SK-N-SH treated with all-trans-retinoic acid at 6 μM for 48 hours (cell line): ENCODE results near the gene CCM2.
A peak's percentile ranks its signal among the peaks of the same experiment; 100 is the strongest.

Experiments used
- ATAC-seq: fragments of 200-7000 bp; cut with Tn5 transposase; 3 replicates; pipeline ENCODE4 v1.9.1; 2020; ENCODE audit warnings: mild to moderate bottlenecking, moderate library complexity
- ARNTL ChIP-seq: fragments of 450-650 bp; formaldehyde crosslinking; IDR thresholded peaks from 2 replicates; pipeline ENCODE4 v1.5.0; 2020; ENCODE audit warnings: low read depth, mild to moderate bottlenecking, moderate library complexity, borderline replicate concordance
- BACH2 ChIP-seq: fragments of 250-450 bp; sonication (Bioruptor Pico); IDR thresholded peaks from 2 replicates; pipeline ENCODE4 v1.9.0; 2021; ENCODE audit warnings: mild to moderate bottlenecking, borderline replicate concordance
- ESRRG ChIP-seq: fragments of 250-450 bp; sonication (Bioruptor Pico); IDR thresholded peaks from 2 replicates; pipeline ENCODE4 v1.6.1; 2021; ENCODE audit warnings: mild to moderate bottlenecking
- GLIS3 ChIP-seq: fragments of 250-450 bp; sonication (Bioruptor Pico); IDR thresholded peaks from 2 replicates; pipeline ENCODE4 v1.5.0; 2020; ENCODE audit warnings: mild to moderate bottlenecking, moderate library complexity
- ISL1 ChIP-seq: fragments of 250-450 bp; sonication (Bioruptor Pico); IDR thresholded peaks from 2 replicates; pipeline ENCODE4 v2.1.2; 2022; ENCODE audit warnings: mild to moderate bottlenecking, moderate library complexity
- OSR1 ChIP-seq: fragments of 250-450 bp; sonication (Bioruptor Pico); IDR thresholded peaks from 2 replicates; pipeline ENCODE4 v1.8.0; 2022; ENCODE audit warnings: moderate library complexity, mild to moderate bottlenecking, inconsistent platforms
- PPARA ChIP-seq: fragments of 250-450 bp; sonication (Bioruptor Pico); IDR thresholded peaks from 2 replicates; pipeline ENCODE4 v1.5.0; 2020; ENCODE audit warnings: mild to moderate bottlenecking, borderline replicate concordance
- TCF4 ChIP-seq: fragments of 250-450 bp; sonication (Bioruptor Pico); IDR thresholded peaks from 2 replicates; pipeline ENCODE4 v1.8.0; 2021; ENCODE audit warnings: mild to moderate bottlenecking, moderate library complexity, borderline replicate concordance
- ZC3H10 ChIP-seq: fragments of 250-450 bp; sonication (Bioruptor Pico); IDR thresholded peaks from 2 replicates; pipeline ENCODE4 v1.5.1; 2021; ENCODE audit warnings: mild to moderate bottlenecking, moderate library complexity
- ZFP3 ChIP-seq: fragments of 250-450 bp; sonication (Bioruptor Pico); IDR thresholded peaks from 2 replicates; pipeline ENCODE4 v1.5.0; 2020; ENCODE audit warnings: mild to moderate bottlenecking, moderate library complexity
- ZFP30 ChIP-seq: fragments of 450-650 bp; formaldehyde crosslinking; IDR thresholded peaks from 2 replicates; pipeline ENCODE4 v1.5.0; 2022; ENCODE audit warnings: mild to moderate bottlenecking, moderate library complexity
- ZNF70 ChIP-seq: fragments of 450-650 bp; formaldehyde crosslinking; IDR thresholded peaks from 2 replicates; pipeline ENCODE4 v1.5.0; 2020; ENCODE audit warnings: mild to moderate bottlenecking, moderate library complexity
- TF ChIP-seq, protein P1 (sequence below): fragments of 250-450 bp; sonication (Bioruptor Pico); IDR thresholded peaks from 2 replicates; pipeline ENCODE4 v1.8.0; 2021; ENCODE audit warnings: low read depth, mild to moderate bottlenecking, moderate library complexity, borderline replicate concordance
- TF ChIP-seq, protein P2 (sequence below): fragments of 250-450 bp; sonication (Bioruptor Pico); IDR thresholded peaks from 2 replicates; pipeline ENCODE4 v1.8.0; 2020; ENCODE audit warnings: mild to moderate bottlenecking, moderate library complexity, borderline replicate concordance
- TF ChIP-seq, protein P3 (sequence below): fragments of 250-450 bp; sonication (Bioruptor Pico); IDR thresholded peaks from 2 replicates; pipeline ENCODE4 v1.5.1; 2021; ENCODE audit warnings: mild to moderate bottlenecking, moderate library complexity
- TF ChIP-seq, protein P4 (sequence below): fragments of 250-450 bp; sonication (Bioruptor Pico); IDR thresholded peaks from 2 replicates; pipeline ENCODE4 v1.5.1; 2020; ENCODE audit warnings: low read depth, mild to moderate bottlenecking, moderate library complexity

Gene CCM2

DNA sequence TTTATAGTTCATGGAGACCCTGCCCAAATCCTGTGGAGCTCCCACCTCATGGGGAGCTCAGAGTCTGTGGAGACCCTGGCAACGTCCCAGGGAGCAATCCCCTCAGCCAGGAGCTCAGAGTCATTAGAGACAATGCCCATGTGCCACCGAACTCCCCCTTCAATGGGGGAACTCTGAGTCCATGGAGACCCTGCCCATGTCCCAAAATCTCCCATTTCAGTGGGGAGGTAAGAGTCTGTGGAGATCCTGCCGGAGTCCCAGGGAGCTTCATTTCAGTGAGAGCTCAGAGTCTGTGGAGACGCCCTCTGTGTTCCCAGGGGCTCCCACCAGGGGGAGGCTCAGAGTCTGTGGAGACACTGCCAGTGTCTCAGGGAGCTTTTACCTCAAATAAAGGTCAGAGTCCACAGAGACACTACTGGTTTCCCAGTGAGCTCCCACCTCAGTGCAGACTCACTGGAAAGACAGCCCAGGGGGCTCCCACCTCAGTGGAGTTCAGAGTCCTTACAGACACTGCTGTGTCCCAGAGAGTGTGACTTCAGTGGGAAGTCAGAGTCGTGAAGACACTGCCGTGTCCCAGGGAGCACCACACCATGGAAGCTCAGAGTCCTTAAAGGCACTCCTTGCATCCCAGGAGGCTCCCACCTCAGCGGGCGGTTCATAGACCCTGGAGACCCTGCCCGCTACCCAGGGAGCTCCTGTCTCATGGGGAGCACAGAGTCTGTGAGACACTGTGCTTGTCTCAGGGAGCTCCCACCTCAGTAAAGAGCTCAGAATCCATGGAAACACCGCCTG, 26.2 kb upstream of the CCM2 start:
- ATAC-seq: peak; percentile 85

DNA sequence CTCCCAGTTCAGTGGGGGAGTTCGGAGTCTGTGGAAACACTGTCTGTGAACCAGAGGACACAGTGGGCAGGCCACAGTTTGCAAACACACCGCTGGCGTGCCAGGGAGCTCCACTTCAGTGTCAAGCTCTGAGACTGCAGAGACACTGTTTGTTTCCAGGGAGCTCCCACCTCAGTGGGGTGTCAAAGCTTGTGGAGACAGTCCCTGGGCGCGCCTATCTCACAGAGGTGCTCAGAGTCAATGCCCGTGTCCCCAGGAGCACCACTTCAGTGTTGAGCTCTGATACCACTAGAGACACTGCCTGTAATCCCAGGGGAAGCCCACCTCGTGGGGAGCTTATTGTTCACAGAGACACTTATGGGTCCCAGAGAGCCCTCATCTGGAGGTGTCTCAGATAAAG, 25.5 kb upstream of the CCM2 start:
- ATAC-seq: no peak
- TF ChIP-seq ARNTL (CRISPR knock-in tag) (no peak), ZFP3 (CRISPR knock-in tag) (no peak), ZFP30 (CRISPR knock-in tag) (no peak)
- TF ChIP-seq, protein P1, sequence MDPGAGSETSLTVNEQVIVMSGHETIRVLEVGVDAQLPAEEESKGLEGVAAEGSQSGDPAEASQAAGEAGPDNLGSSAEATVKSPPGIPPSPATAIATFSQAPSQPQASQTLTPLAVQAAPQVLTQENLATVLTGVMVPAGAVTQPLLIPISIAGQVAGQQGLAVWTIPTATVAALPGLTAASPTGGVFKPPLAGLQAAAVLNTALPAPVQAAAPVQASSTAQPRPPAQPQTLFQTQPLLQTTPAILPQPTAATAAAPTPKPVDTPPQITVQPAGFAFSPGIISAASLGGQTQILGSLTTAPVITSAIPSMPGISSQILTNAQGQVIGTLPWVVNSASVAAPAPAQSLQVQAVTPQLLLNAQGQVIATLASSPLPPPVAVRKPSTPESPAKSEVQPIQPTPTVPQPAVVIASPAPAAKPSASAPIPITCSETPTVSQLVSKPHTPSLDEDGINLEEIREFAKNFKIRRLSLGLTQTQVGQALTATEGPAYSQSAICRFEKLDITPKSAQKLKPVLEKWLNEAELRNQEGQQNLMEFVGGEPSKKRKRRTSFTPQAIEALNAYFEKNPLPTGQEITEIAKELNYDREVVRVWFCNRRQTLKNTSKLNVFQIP (CRISPR knock-in tag): no peak

More for the DNA sequence above, 26.2 kb upstream of the CCM2 start:
- no peak for TF ChIP-seq ZC3H10 (CRISPR knock-in tag)
- TF ChIP-seq, protein P2, sequence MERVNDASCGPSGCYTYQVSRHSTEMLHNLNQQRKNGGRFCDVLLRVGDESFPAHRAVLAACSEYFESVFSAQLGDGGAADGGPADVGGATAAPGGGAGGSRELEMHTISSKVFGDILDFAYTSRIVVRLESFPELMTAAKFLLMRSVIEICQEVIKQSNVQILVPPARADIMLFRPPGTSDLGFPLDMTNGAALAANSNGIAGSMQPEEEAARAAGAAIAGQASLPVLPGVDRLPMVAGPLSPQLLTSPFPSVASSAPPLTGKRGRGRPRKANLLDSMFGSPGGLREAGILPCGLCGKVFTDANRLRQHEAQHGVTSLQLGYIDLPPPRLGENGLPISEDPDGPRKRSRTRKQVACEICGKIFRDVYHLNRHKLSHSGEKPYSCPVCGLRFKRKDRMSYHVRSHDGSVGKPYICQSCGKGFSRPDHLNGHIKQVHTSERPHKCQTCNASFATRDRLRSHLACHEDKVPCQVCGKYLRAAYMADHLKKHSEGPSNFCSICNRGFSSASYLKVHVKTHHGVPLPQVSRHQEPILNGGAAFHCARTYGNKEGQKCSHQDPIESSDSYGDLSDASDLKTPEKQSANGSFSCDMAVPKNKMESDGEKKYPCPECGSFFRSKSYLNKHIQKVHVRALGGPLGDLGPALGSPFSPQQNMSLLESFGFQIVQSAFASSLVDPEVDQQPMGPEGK (CRISPR knock-in tag): no peak
- TF ChIP-seq PPARA (CRISPR knock-in tag): no peak
- no peak for TF ChIP-seq GLIS3 (CRISPR knock-in tag)
- TF ChIP-seq, protein P1 (CRISPR knock-in tag): no peak
- TF ChIP-seq ZFP3 (CRISPR knock-in tag): no peak
- no peak for TF ChIP-seq ISL1
- TF ChIP-seq ESRRG: no peak
- no peak for TF ChIP-seq TCF4
- TF ChIP-seq, protein P3, sequence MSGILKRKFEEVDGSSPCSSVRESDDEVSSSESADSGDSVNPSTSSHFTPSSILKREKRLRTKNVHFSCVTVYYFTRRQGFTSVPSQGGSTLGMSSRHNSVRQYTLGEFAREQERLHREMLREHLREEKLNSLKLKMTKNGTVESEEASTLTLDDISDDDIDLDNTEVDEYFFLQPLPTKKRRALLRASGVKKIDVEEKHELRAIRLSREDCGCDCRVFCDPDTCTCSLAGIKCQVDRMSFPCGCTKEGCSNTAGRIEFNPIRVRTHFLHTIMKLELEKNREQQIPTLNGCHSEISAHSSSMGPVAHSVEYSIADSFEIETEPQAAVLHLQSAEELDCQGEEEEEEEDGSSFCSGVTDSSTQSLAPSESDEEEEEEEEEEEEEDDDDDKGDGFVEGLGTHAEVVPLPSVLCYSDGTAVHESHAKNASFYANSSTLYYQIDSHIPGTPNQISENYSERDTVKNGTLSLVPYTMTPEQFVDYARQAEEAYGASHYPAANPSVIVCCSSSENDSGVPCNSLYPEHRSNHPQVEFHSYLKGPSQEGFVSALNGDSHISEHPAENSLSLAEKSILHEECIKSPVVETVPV (CRISPR knock-in tag): no peak
- no peak for TF ChIP-seq OSR1
- no peak for TF ChIP-seq ZNF70 (CRISPR knock-in tag)
- no peak for TF ChIP-seq ZFP30 (CRISPR knock-in tag)
- no peak for TF ChIP-seq ARNTL (CRISPR knock-in tag)
- TF ChIP-seq BACH2 (CRISPR knock-in tag): no peak
- TF ChIP-seq, protein P4, sequence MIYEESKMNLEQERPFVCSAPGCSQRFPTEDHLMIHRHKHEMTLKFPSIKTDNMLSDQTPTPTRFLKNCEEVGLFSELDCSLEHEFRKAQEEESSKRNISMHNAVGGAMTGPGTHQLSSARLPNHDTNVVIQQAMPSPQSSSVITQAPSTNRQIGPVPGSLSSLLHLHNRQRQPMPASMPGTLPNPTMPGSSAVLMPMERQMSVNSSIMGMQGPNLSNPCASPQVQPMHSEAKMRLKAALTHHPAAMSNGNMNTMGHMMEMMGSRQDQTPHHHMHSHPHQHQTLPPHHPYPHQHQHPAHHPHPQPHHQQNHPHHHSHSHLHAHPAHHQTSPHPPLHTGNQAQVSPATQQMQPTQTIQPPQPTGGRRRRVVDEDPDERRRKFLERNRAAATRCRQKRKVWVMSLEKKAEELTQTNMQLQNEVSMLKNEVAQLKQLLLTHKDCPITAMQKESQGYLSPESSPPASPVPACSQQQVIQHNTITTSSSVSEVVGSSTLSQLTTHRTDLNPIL (CRISPR knock-in tag): no peak

DNA sequence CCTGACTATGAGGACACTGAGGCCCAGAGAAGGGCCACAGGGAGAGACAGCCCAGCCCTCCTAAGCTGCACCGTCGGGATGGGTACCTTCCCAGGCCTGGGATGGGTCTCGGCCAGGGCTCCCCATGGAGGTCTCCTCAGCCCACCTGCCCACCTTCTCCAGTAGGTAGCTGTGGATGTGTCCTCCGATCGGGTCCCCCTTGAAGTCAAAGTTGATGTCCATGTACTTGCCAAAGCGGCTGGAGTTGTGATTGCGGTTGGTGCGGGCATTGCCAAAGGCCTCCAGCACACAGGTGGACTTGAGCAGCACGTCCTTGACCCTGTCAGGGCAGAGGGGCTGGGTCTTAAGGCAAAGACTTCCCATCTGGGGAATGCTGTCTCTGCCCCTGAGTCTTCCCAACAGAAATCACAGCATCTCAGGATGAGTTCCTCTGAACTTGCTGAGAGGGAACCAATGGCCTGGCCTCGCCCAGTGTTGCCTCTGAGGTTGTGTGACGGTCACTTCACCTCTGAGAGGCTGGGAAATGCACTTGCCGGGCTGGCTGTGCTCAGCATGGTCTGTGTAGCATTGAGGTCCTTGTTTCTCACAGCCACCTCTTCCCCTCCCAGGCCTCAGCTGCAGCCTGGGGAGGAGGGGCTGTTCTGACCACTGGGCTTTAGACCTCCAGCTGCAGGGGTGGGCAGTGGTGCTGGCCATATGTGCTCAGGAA, 24.5 kb upstream of the CCM2 start:
- ATAC-seq: no peak

More for the DNA sequence above, 24.5 kb upstream of the CCM2 start:
- no peak for TF ChIP-seq OSR1
- TF ChIP-seq, protein P3 (CRISPR knock-in tag): no peak
